Kidney epithelial cell (primary cell): ENCODE measurements around the gene GABARAPL2. TPM values are rescaled to one million over a fixed set of nuclear protein-coding genes. Genes with fewer than 3 reads are reported as not detected.

ENCODE experiments used
- DNase-seq: peaks from one replicate; pipeline ENCODE4 v3.0.0-alpha.2; 2010; ENCODE audit warnings: low read depth
- H3K27me3 ChIP-seq: 2 replicates; pipeline ENCODE4 v1.6.0; 2011; ENCODE audit warnings: low read length; ENCODE audit not compliant: control insufficient read depth, insufficient read depth
- H3K36me3 ChIP-seq: 2 replicates; pipeline ENCODE4 v1.5.1; 2011; ENCODE audit warnings: low read length; ENCODE audit not compliant: control insufficient read depth, insufficient read depth
- H3K4me3 ChIP-seq: 2 replicates; pipeline ENCODE4 v1.5.1; 2011; ENCODE audit warnings: low read depth, mild to moderate bottlenecking, control low read depth, low read length
- total RNA-seq: library from RNA; depleted of rRNA; stranded (reverse); fragments of >200 nt; gene quantifications from 2 replicates; pipeline ENCODE4 v1.2.3, GENCODE V29; 2015
- TF ChIP-seq, protein P1 (sequence below): IDR thresholded peaks from 2 replicates; pipeline ENCODE4 v1.5.1; 2011; ENCODE audit warnings: mild to moderate bottlenecking, moderate library complexity, low read length, control low read depth, inconsistent platforms; ENCODE audit not compliant: insufficient read depth, poor library complexity, severe bottlenecking

GABARAPL2 gene
- total RNA-seq, 1 donor from 2014 or later: 67.9 TPM

DNA sequence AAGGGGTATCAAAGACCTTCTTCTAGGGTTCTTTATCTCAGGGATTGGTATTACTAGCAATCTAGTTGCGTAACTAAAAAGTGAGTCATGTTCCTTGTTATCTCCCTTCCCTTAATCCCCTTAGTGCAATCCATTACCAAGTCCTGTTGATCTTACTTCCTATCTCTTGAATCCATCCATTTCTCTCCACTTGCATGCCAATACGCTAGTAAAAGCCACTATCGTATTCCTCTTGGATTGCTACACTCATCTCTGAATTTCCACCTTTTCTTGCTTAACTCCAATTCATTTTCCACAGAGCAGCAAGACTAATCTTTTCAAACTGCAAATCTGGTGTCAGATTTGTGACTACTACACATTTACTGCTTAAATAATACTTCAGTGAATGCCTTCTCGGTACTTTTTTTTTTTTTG is 58.7 kb downstream of the GABARAPL2 start:
- Histone ChIP-seq H3K27me3 (no peaks in the 10 kb centered on the region), H3K36me3 (peaks cover 4% of the 10 kb centered on the region), H3K4me3 (no peak overlapping the region)
- TF ChIP-seq, protein P1, sequence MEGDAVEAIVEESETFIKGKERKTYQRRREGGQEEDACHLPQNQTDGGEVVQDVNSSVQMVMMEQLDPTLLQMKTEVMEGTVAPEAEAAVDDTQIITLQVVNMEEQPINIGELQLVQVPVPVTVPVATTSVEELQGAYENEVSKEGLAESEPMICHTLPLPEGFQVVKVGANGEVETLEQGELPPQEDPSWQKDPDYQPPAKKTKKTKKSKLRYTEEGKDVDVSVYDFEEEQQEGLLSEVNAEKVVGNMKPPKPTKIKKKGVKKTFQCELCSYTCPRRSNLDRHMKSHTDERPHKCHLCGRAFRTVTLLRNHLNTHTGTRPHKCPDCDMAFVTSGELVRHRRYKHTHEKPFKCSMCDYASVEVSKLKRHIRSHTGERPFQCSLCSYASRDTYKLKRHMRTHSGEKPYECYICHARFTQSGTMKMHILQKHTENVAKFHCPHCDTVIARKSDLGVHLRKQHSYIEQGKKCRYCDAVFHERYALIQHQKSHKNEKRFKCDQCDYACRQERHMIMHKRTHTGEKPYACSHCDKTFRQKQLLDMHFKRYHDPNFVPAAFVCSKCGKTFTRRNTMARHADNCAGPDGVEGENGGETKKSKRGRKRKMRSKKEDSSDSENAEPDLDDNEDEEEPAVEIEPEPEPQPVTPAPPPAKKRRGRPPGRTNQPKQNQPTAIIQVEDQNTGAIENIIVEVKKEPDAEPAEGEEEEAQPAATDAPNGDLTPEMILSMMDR: no peak
- no peak for DNase-seq

DNA sequence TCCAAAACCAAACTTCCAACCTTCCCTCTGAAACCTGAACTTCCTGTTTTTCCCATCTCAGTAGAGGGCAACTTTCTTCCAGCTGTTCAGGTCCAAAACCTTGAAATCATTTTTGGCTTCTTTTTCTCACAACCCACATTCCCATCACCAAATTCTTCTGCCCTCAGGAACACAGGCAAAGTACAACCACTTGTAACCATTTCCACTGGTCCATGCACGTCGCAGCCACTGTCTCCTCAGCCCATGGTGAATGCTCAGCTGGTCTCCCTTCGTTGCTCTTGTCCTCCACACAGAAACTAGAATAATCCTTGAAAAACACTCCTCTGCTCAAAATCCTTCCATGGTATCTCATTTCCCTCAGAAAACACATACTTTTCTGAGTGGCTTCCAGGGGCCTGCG is 60.6 kb downstream of the GABARAPL2 start:
- DNase-seq: no peak
- H3K36me3 ChIP-seq: peaks cover 5% of the 10 kb centered on the region
- TF ChIP-seq, protein P1: no peak

More for the DNA sequence above, 60.6 kb downstream of the GABARAPL2 start:
- Histone ChIP-seq H3K4me3 (no peak overlapping the region), H3K27me3 (no peaks in the 10 kb centered on the region)

Other genes with a start within 250 kb of the GABARAPL2 start
- gene CFDP1, start 132.9 kb upstream of the GABARAPL2 start, total RNA-seq: 38.0 and 59.7 TPM in 2 replicates
- gene TMEM170A, start 101.7 kb upstream of the GABARAPL2 start, total RNA-seq: 29.1 and 30.2 TPM in 2 replicates
- gene CHST6, start 70.9 kb upstream of the GABARAPL2 start, total RNA-seq: 1.6 and 2.4 TPM in 2 replicates
- gene CHST5, start 30.3 kb upstream of the GABARAPL2 start, total RNA-seq: 0.07 TPM in 1 of 2 replicates, not detected in the other
- gene TMEM231, start 10.1 kb upstream of the GABARAPL2 start, total RNA-seq: 14.9 and 16.0 TPM in 2 replicates
- gene ADAT1, start 56.9 kb downstream of the GABARAPL2 start, total RNA-seq: 54.6 and 60.5 TPM in 2 replicates
- gene KARS1, start 81.3 kb downstream of the GABARAPL2 start, total RNA-seq: 190 and 233 TPM in 2 replicates
- gene TERF2IP, start 81.4 kb downstream of the GABARAPL2 start, total RNA-seq: 56.8 and 59.9 TPM in 2 replicates
- not detected in 2 replicates for gene CPHXL2, start 110.6 kb downstream of the GABARAPL2 start, total RNA-seq
- not detected in 2 replicates for gene DUXB, start 135.1 kb downstream of the GABARAPL2 start, total RNA-seq
- not detected in 2 replicates for gene CPHXL, start 160.1 kb downstream of the GABARAPL2 start, total RNA-seq